ENCODE data around the gene PRKCSH.
"Not testable (repeated sequence)": the region's sequence is repeated elsewhere in the genome, so short reads cannot be mapped to it uniquely, and the experiment has no call there.

PRKCSH gene

DNA sequence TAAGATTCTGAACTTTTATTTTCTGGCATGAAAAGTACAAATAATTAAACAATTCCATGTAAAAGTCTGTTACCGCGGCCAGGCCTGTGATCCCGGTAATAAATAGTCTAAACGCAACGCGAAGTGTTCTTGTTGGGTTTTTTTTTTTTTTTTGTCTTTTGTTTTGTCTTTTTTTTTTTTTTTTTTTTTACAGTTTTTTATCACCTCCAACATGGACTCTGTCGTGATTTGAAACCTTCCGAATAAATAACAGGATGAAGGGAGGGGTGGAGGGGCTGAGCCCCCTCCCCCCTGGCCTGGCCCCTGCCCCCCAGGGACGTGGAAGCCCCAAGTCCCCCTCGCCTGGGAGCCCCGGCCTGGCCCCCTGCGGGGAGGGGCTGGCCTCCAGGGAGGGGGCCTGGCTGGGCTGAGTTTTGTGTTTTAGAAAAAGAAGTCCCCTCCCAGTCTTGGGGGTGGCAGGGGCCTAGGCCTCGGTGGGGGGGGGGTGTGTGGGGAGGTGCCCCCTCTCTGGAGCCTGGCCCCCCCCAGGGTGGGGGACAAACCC lies 16.0 kb downstream of the PRKCSH start:
- no peak for DNase-seq

DNA sequence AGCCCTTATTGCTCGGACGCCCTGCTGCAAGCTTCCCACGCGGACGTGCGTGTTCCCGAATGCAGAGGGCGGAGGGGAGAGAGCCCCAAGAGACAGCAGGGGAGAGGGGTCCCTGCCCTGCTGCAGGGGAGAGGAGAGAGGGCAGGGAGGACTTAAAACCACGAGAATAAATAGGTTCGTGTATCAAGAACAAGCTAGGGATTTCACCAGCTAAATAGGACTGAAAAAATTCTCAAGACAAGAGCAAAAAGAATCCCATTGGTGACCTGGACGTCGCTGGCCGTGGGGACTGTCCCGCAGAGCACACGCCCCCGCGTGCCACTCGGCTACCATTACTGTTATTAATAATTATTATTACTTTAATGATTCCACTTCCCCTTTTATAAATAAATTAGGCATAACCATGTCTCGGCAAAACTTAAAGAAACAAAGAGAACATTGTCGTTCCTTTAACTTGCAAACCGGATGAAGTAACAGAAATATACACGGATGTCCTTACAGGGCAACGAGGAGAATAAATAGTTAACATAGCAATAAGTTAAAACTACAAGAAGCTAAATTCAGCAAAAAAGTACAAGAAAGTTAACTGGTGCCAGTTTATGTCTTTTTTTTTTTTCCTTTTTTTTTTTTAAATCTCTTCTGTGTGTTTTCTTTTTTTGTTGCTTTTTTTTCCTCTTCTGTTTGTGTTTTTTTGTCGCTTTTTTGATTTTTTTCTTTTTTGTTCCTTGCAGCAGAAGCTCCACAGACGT lies 16.6 kb downstream of the PRKCSH start:
- no peak for DNase-seq

DNA sequence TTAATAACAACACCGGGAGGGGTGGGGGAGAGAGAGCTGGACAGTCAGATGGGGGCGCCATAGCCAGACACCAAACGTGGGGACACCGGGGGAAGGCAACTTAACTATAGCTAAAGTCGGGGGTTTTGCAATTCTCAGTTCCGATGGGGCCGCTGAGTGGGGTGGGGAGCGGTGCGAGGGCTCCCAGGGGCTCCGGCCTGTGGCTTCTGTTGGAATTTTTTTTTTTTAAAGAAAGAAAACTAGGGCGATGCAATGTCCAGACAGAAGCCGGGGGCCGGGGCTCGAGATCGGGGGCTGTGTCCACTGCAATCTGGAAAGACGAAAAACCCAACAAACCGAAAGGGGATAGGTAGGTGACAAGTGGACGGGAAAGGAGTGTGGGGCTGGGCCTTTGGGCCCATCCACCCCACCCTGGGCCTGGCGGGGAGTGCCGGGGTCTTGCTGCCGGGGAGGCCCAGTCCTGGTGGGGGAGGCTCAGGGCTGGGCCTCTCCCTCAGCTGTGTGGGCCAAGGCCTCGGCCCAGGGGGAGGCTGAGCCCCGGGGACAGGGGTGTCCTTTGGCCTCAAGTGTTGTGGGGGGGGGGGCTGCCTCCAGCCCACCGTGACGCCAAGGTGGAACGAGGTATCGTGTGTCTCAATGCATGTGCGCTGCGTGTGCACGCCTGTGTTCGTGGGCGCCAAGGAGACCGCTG lies 17.3 kb downstream of the PRKCSH start:
- DNase-seq = no peak

DNA sequence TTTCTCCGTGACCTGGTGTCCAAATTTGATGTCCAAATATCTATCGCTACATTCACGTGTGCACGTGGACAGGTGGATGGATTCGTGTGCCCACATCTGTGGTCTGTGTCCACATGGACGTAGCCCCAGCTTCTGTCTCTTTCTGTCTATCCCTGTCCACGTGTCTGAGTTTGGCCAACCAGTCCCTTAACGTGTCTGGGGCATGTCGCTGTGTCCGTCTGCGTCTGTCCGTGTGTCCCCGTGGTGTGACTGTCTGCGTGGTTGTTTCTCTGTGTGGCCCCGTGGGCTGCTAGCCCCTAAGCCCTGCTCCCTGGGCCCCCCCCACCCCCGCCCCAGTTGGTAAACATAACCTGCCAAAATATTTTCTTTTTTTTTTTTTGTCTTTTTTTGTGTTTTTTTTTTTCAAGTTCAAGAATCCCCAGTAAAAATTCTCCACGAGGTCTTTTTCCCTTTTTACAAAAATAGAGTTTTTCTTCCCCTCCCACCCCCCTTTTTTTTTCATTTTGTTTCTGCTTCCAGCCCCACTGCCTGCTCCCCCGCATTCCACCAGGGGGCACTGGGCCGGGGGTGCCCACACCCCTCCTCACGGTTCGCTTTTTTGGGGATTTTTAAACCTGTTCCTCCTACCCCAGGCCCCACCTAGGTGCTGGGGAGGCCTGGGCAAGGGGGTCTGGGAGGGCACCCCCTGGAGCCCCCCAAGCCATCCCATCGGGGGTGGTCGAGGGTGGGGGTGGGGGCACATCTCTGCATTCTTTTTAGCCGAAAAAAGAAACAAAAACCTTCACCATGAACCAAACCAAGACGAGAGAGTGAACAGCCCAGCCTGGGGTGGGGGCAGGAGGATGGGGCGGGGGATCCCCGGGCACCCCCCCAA lies 18.3 kb downstream of the PRKCSH start:
- DNase-seq = no peak

DNA sequence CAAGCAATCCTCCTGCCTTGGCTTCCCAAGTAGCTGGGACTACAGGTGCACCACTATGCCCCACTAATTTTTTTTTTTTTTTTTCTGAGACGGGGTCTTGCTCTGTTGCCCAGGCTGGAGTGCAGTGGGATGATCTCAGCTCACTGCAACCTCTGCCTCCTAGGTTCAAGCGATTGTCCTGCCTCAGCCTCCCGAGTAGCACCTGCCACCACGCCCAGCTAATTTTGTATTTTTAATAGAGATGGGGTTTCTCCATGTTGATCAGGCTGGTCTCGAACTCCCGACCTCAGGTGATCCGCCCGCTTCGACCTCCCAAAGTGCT lies 19.8 kb downstream of the PRKCSH start:
- not testable (repeated sequence) for DNase-seq

DNA sequence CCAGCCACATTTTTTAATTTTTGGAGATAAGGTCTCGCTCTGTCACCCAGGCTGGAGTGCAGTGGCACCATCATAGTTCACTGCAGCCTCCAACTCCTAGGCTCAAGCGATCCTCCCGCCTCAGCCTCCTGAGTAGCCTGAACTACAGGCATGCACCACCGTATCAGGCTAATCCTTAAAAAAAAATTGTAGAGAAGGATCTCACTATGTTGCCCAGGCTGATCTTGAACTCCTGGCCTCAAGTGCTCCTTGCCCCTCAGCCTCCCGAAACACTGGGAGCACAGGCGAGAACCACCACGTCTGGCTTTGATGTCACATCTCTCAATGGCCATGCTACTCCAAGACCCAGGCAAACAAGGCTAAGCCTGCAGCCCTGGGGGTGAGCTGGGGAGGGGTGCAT lies 21.2 kb downstream of the PRKCSH start:
- DNase-seq = no peak

DNA sequence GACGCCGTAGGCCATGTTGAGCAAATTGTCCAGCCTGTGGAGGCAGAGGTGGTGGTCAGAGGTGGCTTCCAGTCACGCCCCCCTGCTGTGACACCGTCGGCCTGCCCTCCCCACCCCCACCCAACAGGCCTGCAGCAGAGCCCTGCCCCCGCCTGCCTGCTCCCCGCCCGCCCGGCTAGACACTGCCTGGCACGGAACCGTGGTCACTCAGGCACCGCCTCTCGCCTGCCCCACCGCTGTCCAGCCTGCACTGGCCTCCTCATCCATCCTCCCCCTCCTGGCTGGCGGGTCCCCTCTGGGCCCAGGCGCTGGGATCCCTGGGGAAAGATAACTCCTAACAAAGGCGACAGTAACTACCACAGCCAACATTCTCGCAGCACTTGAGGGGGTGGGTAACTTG lies 21.7 kb downstream of the PRKCSH start:
- no peak for DNase-seq

DNA sequence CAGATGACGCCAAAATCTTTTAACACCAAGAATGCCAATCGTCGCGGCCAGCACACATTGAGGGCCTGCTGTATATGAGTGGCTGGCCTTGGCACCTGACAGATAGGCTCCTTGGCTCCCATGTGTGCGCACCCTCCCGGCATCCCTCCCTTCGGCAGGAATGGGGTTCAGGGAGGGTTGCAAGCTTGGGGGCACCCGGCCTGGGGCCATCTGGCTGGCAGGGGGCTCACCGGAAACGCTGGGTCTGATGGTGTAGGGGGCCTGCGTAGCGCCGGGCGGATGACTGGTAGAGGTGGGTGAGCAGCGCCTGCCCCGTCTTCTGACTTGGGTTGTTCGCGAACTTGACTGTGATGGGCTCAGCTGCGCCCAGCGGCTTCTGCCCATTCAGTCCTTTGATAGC lies 22.4 kb downstream of the PRKCSH start:
- DNase-seq = no peak

DNA sequence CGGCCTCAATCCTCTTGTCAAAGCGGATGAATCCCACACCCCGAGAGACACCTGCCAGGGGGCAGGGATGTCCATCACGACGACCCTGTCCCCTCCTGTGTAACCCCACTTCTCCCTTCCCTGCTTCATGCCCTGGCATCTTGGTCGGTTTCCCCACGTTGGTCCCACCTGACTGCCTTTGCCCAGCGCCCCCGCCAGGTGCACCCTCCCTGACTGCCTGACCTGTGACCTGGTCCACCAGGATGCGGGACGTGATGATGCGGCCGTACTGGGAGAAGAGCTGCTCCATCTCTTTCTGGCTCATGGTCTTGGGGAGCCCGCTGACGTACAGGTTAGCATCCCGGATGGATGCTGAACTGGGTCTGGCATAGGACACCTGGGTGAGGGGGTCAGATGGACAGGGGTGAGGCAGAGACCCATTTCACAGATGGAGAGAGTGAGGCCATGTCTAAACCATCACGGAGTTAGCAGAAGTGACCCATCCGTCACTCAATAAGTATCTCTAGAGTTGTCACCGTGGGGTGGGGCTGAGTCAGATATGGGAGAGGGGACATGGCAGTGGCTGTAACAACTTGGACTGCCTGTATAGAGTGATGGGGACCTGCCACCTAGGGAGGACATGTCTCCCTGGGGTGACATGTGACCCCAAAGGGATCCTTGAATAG lies 22.9 kb downstream of the PRKCSH start:
- DNase-seq = no peak

DNA sequence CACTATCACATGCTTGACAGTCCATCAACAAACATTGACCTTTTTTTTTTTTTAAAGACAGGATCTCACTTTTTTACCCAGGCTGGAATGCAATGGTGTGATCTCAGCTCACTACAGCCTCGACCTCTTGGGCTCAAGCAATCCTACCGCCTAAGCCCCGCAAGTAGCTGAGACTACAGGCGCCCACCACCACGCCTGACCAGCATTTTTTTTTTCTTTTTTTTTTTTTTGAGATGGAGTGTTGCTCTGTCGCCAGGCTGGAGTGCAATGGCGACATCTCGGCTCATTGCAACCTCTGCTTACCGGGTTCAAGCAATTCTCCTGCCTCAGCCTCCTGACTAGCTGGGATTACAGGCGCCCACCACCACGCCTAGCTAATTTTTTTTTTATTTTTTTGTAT lies 23.5 kb downstream of the PRKCSH start:
- DNase-seq = not testable (repeated sequence)

DNA sequence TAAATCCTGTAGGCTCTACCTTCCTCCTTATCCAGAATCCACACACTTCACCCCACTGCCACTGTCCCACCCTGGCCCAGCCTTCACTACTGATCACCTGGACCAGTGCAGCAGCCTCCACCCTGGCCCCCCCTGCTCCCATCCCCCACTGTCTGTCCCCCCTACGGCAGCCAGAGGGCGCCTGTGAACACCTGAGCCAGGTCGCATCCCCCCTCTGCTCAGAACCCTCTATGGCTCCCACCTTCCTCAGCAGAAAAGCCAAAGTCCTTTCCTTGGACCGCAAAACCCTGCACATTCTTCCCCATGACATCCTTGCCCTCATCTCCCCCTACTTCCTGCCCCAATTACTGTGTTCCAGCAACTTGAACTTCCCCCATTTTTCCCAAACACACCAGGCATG lies 24.8 kb downstream of the PRKCSH start:
- no peak for DNase-seq

DNA sequence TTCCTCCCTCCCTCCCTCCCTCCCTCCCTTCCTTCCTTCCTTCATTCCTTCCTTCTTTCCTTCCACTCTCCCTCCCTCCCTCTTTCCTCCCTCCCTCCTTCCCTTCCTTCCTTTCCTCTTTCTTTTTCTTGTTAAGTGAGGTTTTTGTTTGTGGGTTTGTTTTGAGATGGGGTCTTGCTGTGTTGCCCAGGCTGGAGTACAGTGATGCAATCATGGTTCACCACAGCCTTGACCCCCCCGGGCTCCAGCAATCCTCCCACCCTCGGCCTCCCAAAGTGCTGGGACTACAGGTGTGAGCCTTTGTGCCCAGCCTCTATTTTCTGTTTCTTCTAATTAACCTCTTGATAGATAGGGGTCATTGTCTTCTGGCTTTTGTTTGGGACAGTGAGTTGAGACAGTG lies 26.0 kb downstream of the PRKCSH start:
- no peak for DNase-seq

DNA sequence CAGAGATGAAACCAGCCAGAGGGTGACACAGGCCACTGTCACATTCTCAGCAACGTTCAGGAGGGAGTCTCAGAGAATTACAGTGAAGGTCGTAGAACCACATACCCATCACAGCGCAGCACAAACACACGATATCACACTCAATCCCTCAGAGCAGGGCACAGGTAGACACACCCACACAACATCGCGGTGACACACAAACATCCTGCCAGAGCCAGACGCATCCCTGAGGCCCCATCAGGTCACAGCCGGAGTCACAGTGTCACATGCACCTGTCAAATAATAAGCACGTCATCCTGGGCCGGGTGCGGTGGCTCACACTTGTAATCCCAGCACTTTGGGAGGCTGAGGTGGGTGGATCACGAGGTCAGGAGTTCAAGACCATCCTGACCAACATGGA lies 28.0 kb downstream of the PRKCSH start:
- DNase-seq = no peak

DNA sequence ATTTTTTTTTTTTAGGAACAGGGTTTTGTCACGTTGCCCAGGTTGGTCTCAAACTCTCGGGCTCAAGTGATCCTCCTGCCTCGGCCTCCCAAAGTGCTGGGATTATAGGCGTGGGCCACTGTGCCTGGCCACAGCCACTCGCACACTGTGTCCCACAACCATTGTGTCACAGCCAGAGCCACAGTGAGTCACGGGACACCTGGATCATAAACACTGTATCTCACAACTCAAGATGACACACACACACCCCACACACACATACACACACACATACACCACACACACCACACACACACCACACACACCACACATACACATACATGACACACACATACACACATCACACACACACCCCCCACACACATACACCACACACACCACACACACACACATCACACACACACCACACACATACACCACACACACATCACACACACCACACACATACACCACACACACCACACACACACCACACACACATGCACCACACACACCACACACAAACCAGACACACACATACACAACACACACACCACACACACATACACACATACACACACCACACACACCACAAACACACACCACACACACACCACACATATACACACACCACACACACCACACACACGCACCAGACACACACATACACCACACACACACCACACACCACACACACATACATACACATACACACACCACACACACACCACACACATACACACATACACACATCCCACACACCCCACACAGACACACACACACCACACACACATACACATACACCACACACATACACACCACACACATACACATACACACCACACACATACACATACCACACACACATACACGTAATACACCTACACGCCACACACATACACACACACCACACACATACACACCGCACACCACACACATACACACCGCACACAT lies 29.2 kb downstream of the PRKCSH start:
- DNase-seq = no peak

DNA sequence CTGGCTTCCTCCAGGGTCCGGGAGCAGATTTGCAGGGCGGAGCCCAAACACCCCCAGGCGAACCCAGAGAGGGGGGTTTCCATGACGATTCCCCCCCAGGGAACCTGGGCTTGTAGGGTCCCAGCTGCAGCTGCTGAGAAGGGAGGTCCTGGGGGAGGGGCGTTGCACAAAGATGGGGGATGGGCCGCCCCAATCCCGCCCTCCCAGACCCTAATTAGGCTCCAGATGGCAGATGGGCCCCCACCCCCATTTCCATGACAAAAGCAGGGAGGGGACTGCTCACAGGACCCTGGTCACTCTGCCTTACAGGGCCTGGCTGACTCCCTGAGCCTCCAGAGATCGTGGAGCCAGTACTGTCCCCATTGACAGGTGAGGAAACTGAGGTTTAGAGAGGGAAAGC lies 30.2 kb downstream of the PRKCSH start:
- DNase-seq = no peak

DNA sequence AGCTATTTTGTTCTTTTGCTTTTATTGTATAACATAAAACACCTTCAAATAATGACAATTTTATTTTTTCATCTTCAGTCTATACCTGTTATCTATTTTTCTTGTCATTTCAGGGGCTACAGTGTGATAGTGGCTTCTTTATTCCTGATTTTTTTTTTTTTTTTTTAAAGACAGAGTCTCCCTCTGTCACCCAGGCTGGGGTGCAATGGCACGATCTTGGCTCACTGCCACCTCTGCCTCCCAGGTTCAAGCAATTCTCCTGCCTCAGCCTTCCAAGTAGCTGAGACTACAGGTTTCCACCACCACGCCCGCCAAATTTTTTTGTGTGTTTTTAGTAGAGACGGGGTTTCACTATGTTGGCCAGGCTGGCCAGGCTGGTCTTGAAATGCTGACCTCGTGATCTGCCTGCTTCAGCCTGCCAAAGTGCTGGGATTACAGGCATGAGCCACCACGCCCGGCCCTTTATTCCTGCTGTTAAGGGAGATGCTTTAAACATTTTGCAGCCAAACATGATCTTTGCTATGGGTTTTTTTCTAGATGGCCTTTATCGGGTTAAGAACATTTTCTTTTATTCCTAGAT lies 32.9 kb downstream of the PRKCSH start:
- not testable (repeated sequence) for DNase-seq

DNA sequence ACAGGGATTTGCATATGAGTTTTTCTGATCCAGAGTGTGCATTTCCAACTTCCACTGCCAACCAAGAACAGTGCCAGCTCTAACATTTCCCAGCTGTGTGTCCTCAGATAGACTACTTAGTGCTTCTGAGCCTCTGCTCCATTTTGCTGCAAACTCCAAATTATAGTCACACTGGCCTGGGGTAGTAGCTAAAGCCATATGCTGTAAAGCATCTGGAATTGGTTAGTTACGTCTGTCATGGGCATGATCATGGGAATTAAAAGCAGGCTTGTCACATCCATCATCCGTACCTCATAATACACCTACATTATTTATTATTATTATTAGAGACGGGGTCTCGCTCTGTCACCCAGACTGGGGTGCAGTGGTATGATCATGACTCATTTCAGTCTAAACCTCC lies 38.3 kb downstream of the PRKCSH start:
- DNase-seq = no peak

DNA sequence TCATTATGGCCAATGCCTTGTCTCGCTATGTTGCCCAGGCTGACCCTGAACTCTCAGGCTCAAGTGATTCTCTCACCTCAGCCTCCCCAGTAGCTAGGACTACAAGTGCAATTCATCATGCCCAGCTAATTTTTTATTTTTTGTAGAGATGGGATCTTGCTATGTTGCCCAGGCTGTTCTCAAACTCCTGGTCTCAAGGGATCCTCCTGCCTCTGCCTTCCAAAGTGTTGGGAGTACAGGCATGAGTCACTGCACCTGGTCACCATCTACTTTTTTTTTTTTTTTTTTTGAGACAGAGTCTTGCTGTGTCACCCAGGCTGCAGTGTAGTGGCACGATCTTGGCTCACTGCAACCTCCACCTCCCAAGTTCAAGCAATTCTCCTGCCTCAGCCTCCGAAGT lies 39.9 kb downstream of the PRKCSH start:
- DNase-seq = not testable (repeated sequence)

DNA sequence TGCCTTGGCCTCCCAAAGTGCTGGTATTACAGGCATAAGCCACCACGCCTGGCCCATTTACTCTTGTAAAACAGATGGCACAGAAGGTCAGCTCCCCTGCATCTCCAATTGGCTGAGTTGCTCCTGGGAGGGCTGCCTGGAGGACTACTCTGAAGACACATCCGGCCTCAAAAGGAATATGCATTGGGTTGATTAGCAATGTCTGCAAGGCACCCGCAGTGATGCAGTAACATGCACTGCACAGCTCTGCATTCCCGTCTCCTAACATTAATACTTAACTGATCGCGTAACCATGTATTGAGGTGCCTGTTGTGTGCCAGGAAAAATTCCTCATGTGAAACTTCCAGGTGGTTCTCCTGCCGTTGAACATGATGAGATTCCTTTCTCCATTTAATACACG lies 40.4 kb downstream of the PRKCSH start:
- no peak for DNase-seq

DNA sequence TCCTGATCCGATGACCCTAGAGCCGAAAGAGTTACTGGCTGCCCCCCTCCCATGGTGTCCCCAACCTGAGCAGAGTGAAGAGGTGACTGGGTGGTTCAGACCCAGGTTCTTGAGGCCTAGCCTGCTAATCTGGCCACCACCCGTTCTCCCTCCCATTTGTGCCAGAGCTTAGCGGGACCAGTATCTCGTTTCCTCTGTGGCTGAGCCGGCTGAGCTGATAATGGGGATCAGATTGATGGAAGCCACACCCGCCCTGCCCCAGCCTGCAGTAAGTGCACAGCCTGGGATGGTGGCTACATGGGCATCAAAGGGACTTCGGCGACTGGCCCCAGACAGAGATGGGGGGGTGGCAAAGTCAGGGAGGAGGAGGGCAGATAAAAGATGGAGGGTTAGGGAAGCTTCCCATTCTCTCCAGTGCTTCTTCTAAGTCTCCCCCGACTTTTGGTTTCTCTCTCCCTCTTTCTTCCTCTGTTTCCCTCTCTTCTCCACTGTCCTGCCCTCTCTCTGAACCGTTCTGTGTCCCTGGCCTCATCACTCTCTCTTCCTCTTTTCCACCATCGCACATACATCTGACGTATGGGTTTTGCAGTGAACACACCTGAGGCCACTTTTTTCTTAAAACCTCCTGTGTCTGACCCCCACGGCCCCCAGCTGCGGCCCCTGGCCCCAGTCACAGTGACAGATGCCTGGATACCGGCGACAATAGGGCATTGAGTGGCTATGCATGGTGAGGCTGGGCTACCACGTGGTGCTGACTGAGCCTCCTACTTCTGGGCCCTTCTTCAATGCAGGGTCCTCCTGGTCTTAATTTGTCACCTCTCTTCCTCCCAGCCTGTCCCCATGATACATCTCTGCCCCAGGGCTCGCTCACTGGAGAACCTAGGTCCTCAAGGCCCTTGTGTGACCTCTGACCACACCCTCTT lies 43.0 kb downstream of the PRKCSH start:
- no peak for DNase-seq
